ENCODE data around the gene BCL2.

DNA sequence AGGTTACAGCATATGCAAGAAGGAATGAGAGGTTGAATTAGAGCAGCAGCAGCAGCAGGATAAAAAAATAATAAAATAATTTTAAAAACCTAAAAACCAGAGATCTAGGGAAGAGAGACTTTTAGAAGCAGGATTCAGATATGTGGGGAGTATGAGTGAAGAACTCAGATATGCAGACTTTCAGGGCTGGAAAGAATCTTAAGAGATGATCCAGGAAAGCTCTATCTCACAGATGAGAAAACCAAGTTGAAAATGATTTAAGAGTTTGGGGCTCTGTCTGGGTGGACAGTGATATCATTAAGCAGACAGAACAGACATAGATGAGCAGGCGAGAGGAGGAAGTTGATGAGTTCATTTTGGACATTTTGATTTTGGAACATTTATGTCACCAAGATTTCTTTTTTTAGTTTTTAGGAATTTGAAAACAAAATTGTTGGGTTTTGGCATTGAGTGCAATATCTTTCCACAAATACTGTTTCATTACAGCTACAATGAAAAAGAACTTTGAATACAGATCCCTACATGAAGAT, 31.8 kb downstream of the BCL2 start:
- TF ChIP-seq, protein P1, sequence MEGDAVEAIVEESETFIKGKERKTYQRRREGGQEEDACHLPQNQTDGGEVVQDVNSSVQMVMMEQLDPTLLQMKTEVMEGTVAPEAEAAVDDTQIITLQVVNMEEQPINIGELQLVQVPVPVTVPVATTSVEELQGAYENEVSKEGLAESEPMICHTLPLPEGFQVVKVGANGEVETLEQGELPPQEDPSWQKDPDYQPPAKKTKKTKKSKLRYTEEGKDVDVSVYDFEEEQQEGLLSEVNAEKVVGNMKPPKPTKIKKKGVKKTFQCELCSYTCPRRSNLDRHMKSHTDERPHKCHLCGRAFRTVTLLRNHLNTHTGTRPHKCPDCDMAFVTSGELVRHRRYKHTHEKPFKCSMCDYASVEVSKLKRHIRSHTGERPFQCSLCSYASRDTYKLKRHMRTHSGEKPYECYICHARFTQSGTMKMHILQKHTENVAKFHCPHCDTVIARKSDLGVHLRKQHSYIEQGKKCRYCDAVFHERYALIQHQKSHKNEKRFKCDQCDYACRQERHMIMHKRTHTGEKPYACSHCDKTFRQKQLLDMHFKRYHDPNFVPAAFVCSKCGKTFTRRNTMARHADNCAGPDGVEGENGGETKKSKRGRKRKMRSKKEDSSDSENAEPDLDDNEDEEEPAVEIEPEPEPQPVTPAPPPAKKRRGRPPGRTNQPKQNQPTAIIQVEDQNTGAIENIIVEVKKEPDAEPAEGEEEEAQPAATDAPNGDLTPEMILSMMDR (IDR thresholded peaks at IDR 0.05) = no peak
- TF ChIP-seq EZH2phosphoT487 (IDR thresholded peaks at IDR 0.05) = no peak
